Retina (tissue), 1 donor: ENCODE data around the gene INAVA.
"Not testable (repeated sequence)": the region's sequence is repeated elsewhere in the genome, so short reads cannot be mapped to it uniquely, and the experiment has no call there.

Source experiments
- DNase-seq: peaks from one replicate; pipeline ENCODE4 v3.0.0-alpha.2; 2016

INAVA gene

GRCh38 chr1:200899954-200900867 is 5.5 kb downstream of the INAVA start:
- no peak for DNase-seq

- DNase-seq, result no peak
Measured at GRCh38 chr1:200900877-200901276, 6.2 kb downstream of the INAVA start.

- DNase-seq, result no peak
Measured at GRCh38 chr1:200901350-200901749, 6.7 kb downstream of the INAVA start.

GRCh38 chr1:200901796-200902444 is 7.2 kb downstream of the INAVA start:
- no peak for DNase-seq

- no peak for DNase-seq
Measured at GRCh38 chr1:200903793-200904192, 9.1 kb downstream of the INAVA start.

- no peak for DNase-seq
Measured at GRCh38 chr1:200904772-200905171, 10.1 kb downstream of the INAVA start.

GRCh38 chr1:200905411-200906052 is 10.8 kb downstream of the INAVA start:
- DNase-seq, result no peak

- DNase-seq, result no peak
Measured at GRCh38 chr1:200906491-200906890, 11.8 kb downstream of the INAVA start.

- DNase-seq, result no peak
Measured at GRCh38 chr1:200907611-200908097, 13.0 kb downstream of the INAVA start.

GRCh38 chr1:200908191-200908868 is 13.6 kb downstream of the INAVA start:
- DNase-seq, result no peak

GRCh38 chr1:200909071-200909470 is 14.4 kb downstream of the INAVA start:
- no peak for DNase-seq

- DNase-seq, result no peak
Measured at GRCh38 chr1:200909757-200910239, 15.1 kb downstream of the INAVA start.

GRCh38 chr1:200911361-200911760 is 16.7 kb downstream of the INAVA start:
- DNase-seq, result no peak

GRCh38 chr1:200911936-200912335 is 17.2 kb downstream of the INAVA start:
- not testable (repeated sequence) for DNase-seq

GRCh38 chr1:200912737-200913407 is 18.2 kb downstream of the INAVA start:
- DNase-seq, result no peak

- DNase-seq, result no peak
Measured at GRCh38 chr1:200916152-200916551, 21.5 kb downstream of the INAVA start.

GRCh38 chr1:200916681-200917080 is 22.0 kb downstream of the INAVA start:
- no peak for DNase-seq

GRCh38 chr1:200917291-200917817 is 22.7 kb downstream of the INAVA start:
- DNase-seq, result no peak

GRCh38 chr1:200918006-200918405 is 23.3 kb downstream of the INAVA start:
- no peak for DNase-seq

GRCh38 chr1:200919386-200919785 is 24.7 kb downstream of the INAVA start:
- no peak for DNase-seq

- no peak for DNase-seq
Measured at GRCh38 chr1:200921571-200922110, 26.9 kb downstream of the INAVA start.

- DNase-seq, result no peak
Measured at GRCh38 chr1:200922406-200922805, 27.7 kb downstream of the INAVA start.
